Parathyroid adenoma (tissue), 2 donors: ENCODE data around the gene FBXO46.

ENCODE experiments used
- H2AFZ ChIP-seq: fragments of 300-600 bp; sonication (generic); one replicate; pipeline ENCODE4 v1.7.0; 2017; ENCODE audit warnings: antibody characterized with exemption, mild to moderate bottlenecking
- H3K27ac ChIP-seq: fragments of 300-600 bp; sonication (generic); one replicate; pipeline ENCODE4 v1.7.0; 2017
- H3K27me3 ChIP-seq: fragments of 300-600 bp; sonication (generic); one replicate; pipeline ENCODE4 v1.7.0; 2017; ENCODE audit warnings: low read length; ENCODE audit not compliant: control insufficient read depth, insufficient read depth
- H3K36me3 ChIP-seq: fragments of 300-600 bp; sonication (generic); one replicate; pipeline ENCODE4 v1.7.0; 2017; ENCODE audit warnings: low read length; ENCODE audit not compliant: control insufficient read depth, insufficient read depth
- H3K4me1 ChIP-seq: fragments of 300-600 bp; sonication (generic); one replicate; pipeline ENCODE4 v1.7.0; 2017; ENCODE audit warnings: control low read depth
- H3K4me2 ChIP-seq: fragments of 300-600 bp; sonication (generic); one replicate; pipeline ENCODE4 v1.7.0; 2017; ENCODE audit warnings: low read length
- H3K4me3 ChIP-seq: fragments of 300-600 bp; sonication (generic); one replicate; pipeline ENCODE4 v1.7.0; 2017; ENCODE audit warnings: low read depth, low read length
- H3K79me2 ChIP-seq: fragments of 300-600 bp; sonication (generic); one replicate; pipeline ENCODE4 v1.7.0; 2017; ENCODE audit warnings: control low read depth
- H3K9ac ChIP-seq: fragments of 300-600 bp; sonication (generic); one replicate; pipeline ENCODE4 v1.7.0; 2017; ENCODE audit warnings: mild to moderate bottlenecking
- H3K9me3 ChIP-seq: fragments of 300-600 bp; sonication (generic); one replicate; pipeline ENCODE4 v1.7.0; 2017; ENCODE audit warnings: low read length; ENCODE audit not compliant: control insufficient read depth
- CTCF ChIP-seq: fragments of 300-600 bp; sonication (generic); IDR thresholded peaks from one replicate; pipeline ENCODE4 v1.7.0; 2017; ENCODE audit warnings: antibody characterized with exemption, mild to moderate bottlenecking
- donor health status: primary hyperparathyroidism.

FBXO46 gene

GRCh38 chr19:45663800-45664199 is 66.9 kb downstream of the FBXO46 start:
- H3K27me3 ChIP-seq: no peaks in the 10 kb centered on the region
- no peak overlapping the region for H2AFZ ChIP-seq
- no peaks in the 10 kb centered on the region for H3K79me2 ChIP-seq
- TF ChIP-seq CTCF: no peak
- H3K9me3 ChIP-seq: no peaks in the 10 kb centered on the region
- no peaks in the 10 kb centered on the region for H3K36me3 ChIP-seq
- H3K4me3 ChIP-seq: no peak overlapping the region
- no peak overlapping the region for H3K4me2 ChIP-seq
- peaks cover 2% of the 10 kb centered on the region for H3K4me1 ChIP-seq
- H3K27ac ChIP-seq: no peak overlapping the region
- no peak overlapping the region for H3K9ac ChIP-seq

- Histone ChIP-seq H3K4me2 (no peak overlapping the region), H2AFZ (no peak overlapping the region), H3K4me1 (no peaks in the 10 kb centered on the region), H3K27ac (no peak overlapping the region), H3K9ac (no peak overlapping the region), H3K79me2 (no peaks in the 10 kb centered on the region), H3K9me3 (no peaks in the 10 kb centered on the region), H3K36me3 (no peaks in the 10 kb centered on the region), H3K4me3 (no peak overlapping the region), H3K27me3 (no peaks in the 10 kb centered on the region)
- TF ChIP-seq CTCF: no peak
Observed at GRCh38 chr19:45660636-45661035, 70.1 kb downstream of the FBXO46 start.
